Subcutaneous abdominal adipose tissue (tissue), 5 donors: Measurements from ENCODE around the gene CNTN5.

ENCODE experiments used
- H3K27ac ChIP-seq: one replicate; pipeline ENCODE4 v1.7.0; 2013; ENCODE audit warnings: low read depth, mild to moderate bottlenecking, inconsistent platforms, low read length, moderate library complexity
- H3K27me3 ChIP-seq, 5 donors: one replicate each; pipeline ENCODE4 v1.7.0; 2013; ENCODE audit warnings: low read length in 5 of 5, inconsistent platforms in 1 of 5; ENCODE audit not compliant: control insufficient read depth in 5 of 5, insufficient read depth in 4 of 5
- H3K36me3 ChIP-seq, 5 donors: one replicate each; pipeline ENCODE4 v1.7.0; 2013; ENCODE audit warnings: low read length in 5 of 5; ENCODE audit not compliant: control insufficient read depth in 5 of 5, insufficient read depth in 5 of 5
- H3K4me1 ChIP-seq, 5 donors: one replicate each; pipeline ENCODE4 v1.7.0; 2013; ENCODE audit warnings: low read length in 5 of 5, mild to moderate bottlenecking in 3 of 5, moderate library complexity in 1 of 5; ENCODE audit not compliant: control insufficient read depth in 5 of 5, insufficient read depth in 5 of 5
- H3K4me3 ChIP-seq, 5 donors: one replicate each; pipeline ENCODE4 v1.7.0; 2013; ENCODE audit warnings: low read length in 5 of 5, low read depth in 1 of 5
- H3K9ac ChIP-seq, 5 donors: one replicate each; pipeline ENCODE4 v1.7.0; 2013; ENCODE audit warnings: low read length in 5 of 5, mild to moderate bottlenecking in 4 of 5, moderate library complexity in 3 of 5
- H3K9me3 ChIP-seq, 5 donors: one replicate each; pipeline ENCODE4 v1.7.0; 2013; ENCODE audit warnings: low read length in 5 of 5; ENCODE audit not compliant: control insufficient read depth in 5 of 5
- donor health status: healthy.
- donor health status: healthy.
- donor health status: healthy.
- donor health status: healthy.
- donor health status: healthy.

CNTN5 gene

DNA sequence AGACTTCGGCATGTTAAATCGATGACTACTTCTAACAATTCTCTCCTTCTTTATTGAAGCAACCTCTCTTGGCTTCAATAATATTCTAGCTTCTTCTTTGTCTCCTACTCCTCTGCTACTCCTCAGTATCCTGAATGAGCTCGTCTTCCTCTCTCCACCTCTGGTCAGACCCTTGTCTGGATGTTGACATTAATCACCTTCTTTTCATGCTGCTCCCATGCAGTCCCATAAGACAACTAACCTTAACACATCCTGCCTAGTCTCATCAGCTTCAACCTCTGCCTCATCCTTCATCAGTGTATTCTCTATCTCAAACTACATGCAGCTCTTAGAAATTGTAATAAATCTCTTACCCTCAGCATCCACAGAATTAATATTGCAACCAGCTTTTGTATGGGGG, 695.6 kb downstream of the CNTN5 start:
- Histone ChIP-seq H3K36me3 (no peaks in the 10 kb centered on the region), H3K27ac (no peak overlapping the region), H3K4me3 (no peak overlapping the region), H3K4me1 (no peaks in the 10 kb centered on the region), H3K9me3 (no peaks in the 10 kb centered on the region), H3K9ac (no peak overlapping the region), H3K27me3 (no peaks in the 10 kb centered on the region)

DNA sequence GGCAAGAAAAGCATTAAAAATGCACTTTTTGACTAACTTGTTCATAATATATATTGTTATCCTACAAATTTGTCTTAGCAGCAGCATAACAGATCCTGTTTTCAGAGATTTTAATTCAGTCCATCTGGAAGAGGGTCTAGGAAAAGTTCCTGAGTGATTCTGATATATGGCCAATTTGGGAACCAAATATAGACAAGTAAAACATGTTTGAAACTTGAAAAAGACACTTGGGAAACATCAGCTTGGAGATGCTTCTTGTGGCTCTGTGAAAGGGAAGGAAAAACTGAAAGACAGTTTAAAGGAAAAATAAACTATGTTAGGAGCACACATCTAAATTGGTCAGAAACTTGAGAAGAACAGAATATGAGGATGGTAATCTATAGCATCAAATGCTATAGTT, 697.5 kb downstream of the CNTN5 start:
- Histone ChIP-seq H3K4me3 (no peak overlapping the region), H3K4me1 (no peaks in the 10 kb centered on the region), H3K27ac (no peak overlapping the region), H3K27me3 (no peaks in the 10 kb centered on the region), H3K9ac (no peak overlapping the region), H3K36me3 (no peaks in the 10 kb centered on the region), H3K9me3 (no peaks in the 10 kb centered on the region)

DNA sequence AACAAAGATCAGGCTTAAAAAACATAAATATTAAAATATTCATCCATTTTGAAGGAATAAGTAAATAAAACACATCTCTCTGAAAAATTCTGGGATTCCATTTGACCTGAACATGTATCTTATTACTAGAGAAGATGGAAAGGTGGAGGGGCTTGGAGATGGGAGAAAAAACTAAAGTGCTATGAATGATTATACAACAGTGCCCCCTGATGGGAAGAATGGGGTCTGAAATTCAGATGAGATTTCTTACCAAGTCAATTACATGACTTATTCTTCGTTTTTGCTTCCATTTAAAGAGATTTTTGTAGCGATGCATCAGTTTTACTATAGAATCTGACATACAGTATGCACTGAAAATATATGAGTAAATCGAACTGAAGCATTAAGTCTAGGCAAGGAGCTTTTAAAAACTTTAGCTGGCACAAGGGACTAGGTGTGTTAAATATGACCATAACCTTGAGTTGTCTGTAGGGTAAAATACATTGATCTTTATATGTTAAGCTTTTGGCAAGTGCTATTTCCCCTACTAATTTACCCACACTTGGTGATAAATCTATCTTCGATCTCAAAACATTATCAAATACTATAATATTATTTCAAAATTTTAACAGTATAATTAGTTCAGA, 718.8 kb downstream of the CNTN5 start:
- Histone ChIP-seq H3K36me3 (no peaks in the 10 kb centered on the region), H3K27ac (no peak overlapping the region), H3K4me3 (no peak overlapping the region), H3K9ac (no peak overlapping the region), H3K9me3 (no peaks in the 10 kb centered on the region), H3K4me1 (no peaks in the 10 kb centered on the region), H3K27me3 (no peaks in the 10 kb centered on the region)

DNA sequence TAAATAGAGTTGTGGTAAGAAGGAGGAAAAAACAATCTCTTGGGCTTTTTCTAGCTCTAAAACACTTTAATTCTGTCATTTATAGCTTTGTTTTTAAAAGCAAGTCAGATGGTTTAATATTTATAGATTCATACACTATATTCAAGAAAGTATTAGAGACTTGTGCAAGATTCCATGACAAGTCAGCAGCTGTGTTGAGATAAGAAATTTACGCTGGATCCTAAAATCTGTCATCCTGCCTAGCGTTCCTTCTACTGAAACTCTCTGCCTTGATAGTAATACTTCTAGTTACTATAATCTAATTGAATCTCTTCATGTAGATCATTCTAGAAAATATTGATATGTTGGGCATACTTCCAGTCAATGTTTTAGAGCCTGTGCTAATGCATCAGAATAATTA, 721.8 kb downstream of the CNTN5 start:
- H3K4me1 ChIP-seq, result no peaks in the 10 kb centered on the region
- no peak overlapping the region for H3K4me3 ChIP-seq
- H3K9ac ChIP-seq, result no peak overlapping the region
- no peaks in the 10 kb centered on the region for H3K9me3 ChIP-seq
- H3K27ac ChIP-seq, result no peak overlapping the region
- H3K36me3 ChIP-seq, result no peaks in the 10 kb centered on the region
- peaks cover 0 to 4% (median 0%) of the 10 kb centered on the region in 5 donors for H3K27me3 ChIP-seq

DNA sequence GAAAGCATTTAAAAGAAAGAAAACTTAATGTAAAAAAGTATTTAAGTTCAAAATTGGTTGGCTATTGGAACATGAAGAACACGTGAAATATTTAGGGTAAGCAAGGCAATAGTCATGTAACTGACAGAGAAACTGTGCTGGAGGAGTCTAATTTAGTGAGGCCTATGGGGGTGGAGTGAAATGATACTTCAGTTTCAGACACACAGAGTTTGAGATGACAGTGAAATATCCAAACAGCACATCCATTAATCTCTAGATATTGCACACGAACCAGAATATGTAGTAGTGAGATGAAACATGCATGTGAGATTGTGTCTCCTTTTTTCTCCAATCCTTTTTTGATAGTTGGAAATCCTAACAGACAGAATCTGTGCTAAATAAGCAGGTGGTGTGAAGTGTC, 739.0 kb downstream of the CNTN5 start:
- no peaks in the 10 kb centered on the region for H3K4me1 ChIP-seq
- no peaks in the 10 kb centered on the region for H3K27me3 ChIP-seq
- H3K9me3 ChIP-seq, result no peaks in the 10 kb centered on the region
- H3K4me3 ChIP-seq, result no peak overlapping the region
- no peaks in the 10 kb centered on the region for H3K36me3 ChIP-seq
- H3K9ac ChIP-seq, result no peak overlapping the region
- H3K27ac ChIP-seq, result no peak overlapping the region

DNA sequence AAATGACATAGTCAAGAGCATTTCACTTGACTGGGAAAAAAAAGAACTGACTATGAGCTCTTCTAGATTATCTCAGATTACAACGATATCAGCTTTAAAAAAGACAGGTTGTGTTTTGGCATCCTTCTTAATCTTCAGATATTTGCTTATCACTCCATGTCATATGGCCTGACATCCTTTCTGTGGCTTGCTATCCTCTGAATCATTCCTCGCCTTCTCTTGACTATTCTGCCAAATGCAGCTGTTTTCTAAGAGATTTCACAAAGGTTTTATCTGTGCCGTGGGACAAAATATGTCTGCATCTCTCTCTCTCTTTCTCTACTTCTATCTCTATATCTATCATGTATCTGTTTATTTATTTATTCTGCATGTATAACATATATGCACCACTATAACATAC, 746.1 kb downstream of the CNTN5 start:
- no peaks in the 10 kb centered on the region for H3K27me3 ChIP-seq
- H3K4me3 ChIP-seq, result no peak overlapping the region
- no peaks in the 10 kb centered on the region for H3K9me3 ChIP-seq
- no peaks in the 10 kb centered on the region for H3K36me3 ChIP-seq
- no peak overlapping the region for H3K9ac ChIP-seq
- no peaks in the 10 kb centered on the region for H3K4me1 ChIP-seq
- H3K27ac ChIP-seq, result no peak overlapping the region

DNA sequence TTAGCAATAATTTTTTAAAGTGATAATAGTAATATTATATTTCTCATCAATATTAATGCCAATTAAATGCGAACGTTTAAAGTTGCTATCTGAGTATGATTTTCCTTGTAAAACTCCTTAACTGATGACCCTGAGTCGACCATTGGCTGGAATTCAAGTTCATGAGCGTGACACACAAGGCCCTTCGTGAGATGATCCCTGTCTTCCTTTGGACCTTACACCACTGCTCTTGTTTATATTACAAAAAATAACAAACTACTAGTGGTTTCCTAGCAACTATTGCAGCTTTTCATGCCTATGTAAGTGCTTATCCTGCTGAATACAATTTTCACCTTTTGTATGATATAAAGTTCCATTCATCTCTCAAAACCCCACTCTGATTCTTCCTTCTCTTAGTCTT, 752.9 kb downstream of the CNTN5 start:
- H3K9me3 ChIP-seq, result no peaks in the 10 kb centered on the region
- no peak overlapping the region for H3K4me3 ChIP-seq
- no peak overlapping the region for H3K9ac ChIP-seq
- no peaks in the 10 kb centered on the region for H3K36me3 ChIP-seq
- H3K4me1 ChIP-seq, result no peaks in the 10 kb centered on the region
- no peak overlapping the region for H3K27ac ChIP-seq
- no peaks in the 10 kb centered on the region for H3K27me3 ChIP-seq

DNA sequence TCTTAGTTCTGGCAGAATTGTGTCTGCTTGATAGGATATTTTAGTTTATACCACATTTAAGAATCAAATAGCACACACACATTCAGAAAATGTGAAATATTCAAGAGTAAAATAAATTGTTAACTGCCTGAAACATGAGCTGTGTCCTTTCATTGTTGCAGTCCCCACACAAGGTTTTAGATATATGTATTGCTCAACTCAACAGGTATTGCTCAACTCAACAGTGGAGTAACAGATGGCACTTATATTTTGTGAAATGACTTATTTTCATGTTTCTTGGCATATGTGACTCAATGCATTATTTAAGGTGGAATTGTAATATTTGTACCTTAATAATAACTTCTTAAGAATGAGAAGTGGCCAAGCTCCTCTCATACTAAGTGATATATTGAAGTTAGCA, 760.3 kb downstream of the CNTN5 start:
- H3K4me3 ChIP-seq, result no peak overlapping the region
- H3K4me1 ChIP-seq, result no peaks in the 10 kb centered on the region
- no peak overlapping the region for H3K9ac ChIP-seq
- H3K27ac ChIP-seq, result no peak overlapping the region
- no peaks in the 10 kb centered on the region for H3K9me3 ChIP-seq
- H3K36me3 ChIP-seq, result no peaks in the 10 kb centered on the region
- no peaks in the 10 kb centered on the region for H3K27me3 ChIP-seq

DNA sequence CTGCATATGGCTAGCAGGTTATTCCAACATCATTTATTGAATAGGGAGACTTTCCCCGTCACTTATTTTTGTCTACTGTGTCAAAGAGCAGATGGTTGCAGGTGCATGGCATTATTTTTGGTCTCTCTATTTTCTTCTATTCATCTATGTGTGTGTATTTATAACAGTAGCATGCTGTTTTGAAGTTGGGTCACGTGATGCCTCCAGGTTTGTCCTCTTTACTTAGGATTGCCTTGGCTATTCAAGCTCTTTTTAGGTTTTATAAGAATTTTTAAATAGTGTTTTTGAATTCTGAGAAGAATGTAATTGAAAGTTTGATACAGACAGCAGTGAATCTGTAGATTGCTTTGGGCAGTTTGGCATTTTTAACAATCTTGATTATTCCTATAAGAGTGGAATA, 770.6 kb downstream of the CNTN5 start:
- Histone ChIP-seq H3K4me1 (no peaks in the 10 kb centered on the region), H3K27ac (no peak overlapping the region), H3K36me3 (no peaks in the 10 kb centered on the region), H3K9me3 (peaks cover 0 to 8% (median 0%) of the 10 kb centered on the region in 5 donors), H3K9ac (no peak overlapping the region), H3K4me3 (no peak overlapping the region), H3K27me3 (no peaks in the 10 kb centered on the region)

DNA sequence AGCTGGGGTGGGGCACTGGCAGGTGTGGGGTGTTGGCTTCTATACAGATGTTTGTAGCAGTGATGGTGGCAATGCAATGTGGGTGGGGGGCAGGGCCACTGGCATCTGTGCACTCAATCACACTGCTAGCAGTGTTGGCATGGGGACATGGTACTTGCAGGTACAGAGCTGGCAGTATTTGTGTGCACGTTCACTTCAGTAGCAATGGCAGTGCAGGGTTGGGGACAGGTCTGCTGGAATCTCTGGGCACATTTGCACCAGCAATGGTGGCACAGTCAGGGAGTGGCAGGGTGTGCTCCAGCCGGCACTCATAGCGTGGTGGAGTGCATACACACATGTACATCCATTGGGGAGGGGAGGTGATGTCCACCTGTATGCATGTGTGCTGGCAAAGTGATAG, 775.2 kb downstream of the CNTN5 start:
- Histone ChIP-seq H3K36me3 (no peaks in the 10 kb centered on the region), H3K4me1 (no peaks in the 10 kb centered on the region), H3K27me3 (no peaks in the 10 kb centered on the region), H3K27ac (no peak overlapping the region), H3K9ac (no peak overlapping the region), H3K9me3 (peaks cover 0 to 8% (median 0%) of the 10 kb centered on the region in 5 donors), H3K4me3 (no peak overlapping the region)

DNA sequence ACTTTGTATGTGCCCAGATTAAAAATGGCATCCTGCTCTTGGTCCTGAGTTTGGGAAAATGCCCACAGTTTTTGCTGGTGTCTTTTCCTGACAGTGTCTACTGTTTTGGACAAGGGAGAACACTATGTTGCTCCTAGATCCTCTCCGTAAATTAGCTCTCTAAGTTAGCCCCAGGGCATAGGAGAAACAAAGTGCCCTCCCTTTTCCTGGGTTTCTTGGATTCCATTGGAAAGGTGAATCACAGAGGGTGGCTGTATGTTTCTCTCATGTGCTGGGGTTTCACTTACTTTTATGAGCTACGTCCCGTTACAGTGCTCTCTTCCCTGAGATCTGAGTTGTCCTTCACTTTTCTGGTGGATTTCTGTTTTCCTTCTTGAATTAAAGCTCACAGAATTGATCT, 782.8 kb downstream of the CNTN5 start:
- no peaks in the 10 kb centered on the region for H3K27me3 ChIP-seq
- H3K9ac ChIP-seq, result no peak overlapping the region
- H3K27ac ChIP-seq, result no peak overlapping the region
- H3K9me3 ChIP-seq, result peaks cover 0 to 8% (median 0%) of the 10 kb centered on the region in 5 donors
- no peaks in the 10 kb centered on the region for H3K36me3 ChIP-seq
- no peak overlapping the region for H3K4me3 ChIP-seq
- H3K4me1 ChIP-seq, result no peaks in the 10 kb centered on the region
